ENCODE measurements around the gene MGAT1.

DNA sequence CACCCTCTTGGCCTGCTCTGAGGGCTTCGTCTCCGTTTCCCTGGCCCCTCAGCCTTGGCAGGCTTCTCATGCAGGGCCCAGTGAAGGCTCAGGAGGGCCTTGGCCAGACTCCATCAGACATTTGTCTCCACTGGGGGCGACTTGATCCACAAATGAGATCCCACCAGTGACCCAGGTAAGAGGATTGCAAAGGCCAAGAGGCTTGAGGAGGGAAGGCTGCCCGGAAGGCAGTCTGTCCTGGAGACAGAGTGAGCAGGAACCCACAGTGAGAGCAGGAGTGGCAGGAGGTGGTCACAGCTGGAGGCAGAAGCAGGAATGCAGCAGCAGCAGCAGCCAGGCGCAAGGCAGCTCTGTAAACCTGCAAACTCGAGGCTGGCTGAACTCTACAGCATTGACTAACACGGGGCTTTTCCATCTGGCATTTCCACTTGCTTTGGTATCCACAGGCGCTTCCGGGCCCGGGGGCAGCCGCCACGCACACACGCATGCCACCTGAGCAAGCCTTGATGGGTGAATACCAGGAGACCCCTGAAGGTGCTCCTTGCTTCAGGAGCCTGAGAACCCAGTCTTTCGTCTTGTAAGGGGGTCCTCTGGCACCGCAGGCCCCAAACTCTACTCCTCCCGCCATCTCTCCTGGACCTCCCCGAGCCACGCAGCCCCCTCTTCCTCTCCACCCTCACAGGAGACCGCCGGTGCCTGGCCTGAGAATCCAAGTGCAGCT, 14.7 kb downstream of the MGAT1 start:
- TF ChIP-seq POLR2A (IDR thresholded peaks at IDR 0.05) (no peak), CTCF (IDR thresholded peaks at IDR 0.05) (no peak)
